ENCODE data around the gene SCAND1.

SCAND1 gene

GRCh38 chr20:35947907-35948306 is 6.4 kb downstream of the SCAND1 start:
- TF ChIP-seq REST (IDR thresholded peaks at IDR 0.05; ENCODE audit: insufficient replicate concordance, low read depth) (no peak), SPI1 (IDR thresholded peaks at IDR 0.05; ENCODE audit: borderline replicate concordance, low read depth) (no peak), GABPA (IDR thresholded peaks at IDR 0.05; ENCODE audit: low read depth) (no peak), POLR2AphosphoS5 (IDR thresholded peaks at IDR 0.05; ENCODE audit: low read depth) (no peak), CTCF (IDR thresholded peaks at IDR 0.05; ENCODE audit: insufficient read depth, low read length) (no peak)
- no peak overlapping the region for H3K27ac ChIP-seq (replicated peaks)
- no peaks in the 10 kb centered on the region for H3K27me3 ChIP-seq (ENCODE audit: insufficient read depth, poor library complexity, severe bottlenecking)
- no peak overlapping the region for H3K4me3 ChIP-seq (replicated peaks; ENCODE audit: insufficient read depth, low read length)
- no peak for DNase-seq (ENCODE audit: low read depth in 1 of 2, low spot score in 1 of 2)

- Histone ChIP-seq H3K27me3 (ENCODE audit: insufficient read depth, poor library complexity, severe bottlenecking) (no peaks in the 10 kb centered on the region), H3K4me3 (replicated peaks; ENCODE audit: insufficient read depth, low read length) (no peak overlapping the region), H3K27ac (replicated peaks) (no peak overlapping the region)
- TF ChIP-seq CTCF (IDR thresholded peaks at IDR 0.05; ENCODE audit: insufficient read depth, low read length) (peak; percentile 37), SPI1 (IDR thresholded peaks at IDR 0.05; ENCODE audit: borderline replicate concordance, low read depth) (no peak), GABPA (IDR thresholded peaks at IDR 0.05; ENCODE audit: low read depth) (no peak), POLR2AphosphoS5 (IDR thresholded peaks at IDR 0.05; ENCODE audit: low read depth) (no peak), REST (IDR thresholded peaks at IDR 0.05; ENCODE audit: insufficient replicate concordance, low read depth) (no peak)
- peak in 1 of 2 experiments; percentile 28 for DNase-seq (ENCODE audit: low read depth in 1 of 2, low spot score in 1 of 2)
Observed at GRCh38 chr20:35947489-35947888, 6.8 kb downstream of the SCAND1 start.

- H3K4me3 ChIP-seq (replicated peaks; ENCODE audit: insufficient read depth, low read length) = no peak overlapping the region
- DNase-seq (ENCODE audit: low read depth in 1 of 2, low spot score in 1 of 2) = peak in 1 of 2 experiments; percentile 43
- H3K27ac ChIP-seq (replicated peaks) = no peak overlapping the region
- no peaks in the 10 kb centered on the region for H3K27me3 ChIP-seq (ENCODE audit: insufficient read depth, poor library complexity, severe bottlenecking)
- TF ChIP-seq CTCF (IDR thresholded peaks at IDR 0.05; ENCODE audit: insufficient read depth, low read length) = no peak
Observed at GRCh38 chr20:35942243-35942642, 12.1 kb downstream of the SCAND1 start.

- Histone ChIP-seq H3K4me3 (replicated peaks; ENCODE audit: insufficient read depth, low read length) (no peak overlapping the region), H3K27me3 (ENCODE audit: insufficient read depth, poor library complexity, severe bottlenecking) (no peaks in the 10 kb centered on the region), H3K27ac (replicated peaks) (no peak overlapping the region)
- DNase-seq (ENCODE audit: low read depth in 1 of 2, low spot score in 1 of 2) = no peak
- no peak for TF ChIP-seq SPI1 (IDR thresholded peaks at IDR 0.05; ENCODE audit: borderline replicate concordance, low read depth)
- no peak for TF ChIP-seq POLR2AphosphoS5 (IDR thresholded peaks at IDR 0.05; ENCODE audit: low read depth)
- no peak for TF ChIP-seq REST (IDR thresholded peaks at IDR 0.05; ENCODE audit: insufficient replicate concordance, low read depth)
- no peak for TF ChIP-seq CTCF (IDR thresholded peaks at IDR 0.05; ENCODE audit: insufficient read depth, low read length)
- TF ChIP-seq GABPA (IDR thresholded peaks at IDR 0.05; ENCODE audit: low read depth) = no peak
Observed at GRCh38 chr20:35941620-35942019, 12.7 kb downstream of the SCAND1 start.
